Measurements from ENCODE around the gene MRPL49.

The MRPL49 gene

DNA sequence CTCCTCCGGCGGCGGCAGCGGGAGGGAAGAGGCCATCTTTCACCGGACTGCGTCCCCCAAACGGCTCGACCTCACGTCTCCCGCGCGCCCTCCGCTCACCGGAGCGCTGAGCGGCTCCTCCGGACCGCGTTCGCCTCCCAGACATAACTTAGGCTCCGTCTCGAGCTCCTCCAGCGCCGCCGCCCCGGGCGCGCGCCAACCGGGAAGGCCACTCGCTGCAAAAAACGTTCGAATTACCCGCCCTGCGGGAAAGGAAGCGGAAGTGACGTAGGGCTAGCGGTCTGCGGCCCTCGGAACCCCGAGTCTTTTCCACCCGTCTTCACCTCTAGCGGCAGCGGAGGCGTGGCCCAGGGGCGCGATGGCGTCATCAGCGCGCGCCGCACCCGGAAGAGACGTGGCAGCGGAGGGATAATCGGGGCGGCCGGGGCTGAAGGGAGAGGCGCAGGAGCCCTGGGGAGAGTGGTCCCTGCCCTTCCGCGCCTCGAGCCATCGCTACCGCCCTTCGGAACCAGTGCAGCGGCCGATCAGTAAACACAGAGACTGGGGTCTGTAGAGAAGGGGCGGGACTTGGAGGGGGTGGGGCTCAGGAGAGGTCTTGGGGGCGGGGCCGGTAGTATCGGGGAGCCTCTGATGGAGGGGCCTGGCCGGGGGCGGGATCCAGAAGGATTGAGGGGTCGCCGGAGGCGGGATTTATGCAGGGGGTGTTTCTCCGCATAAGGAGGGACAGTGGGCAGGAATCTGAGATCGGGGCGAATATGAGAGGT, 38.1 kb upstream of the MRPL49 start, which contains the start of the genes CDCA5 and ZFPL1:
Gene CDCA5, minus strand, starts transcription at position 207 of the 764 bp plus-strand sequence. Its CDS starts 62 bp downstream, at position 145.
Gene ZFPL1, plus strand, starts transcription at position 389 of the 764 bp plus-strand sequence. CDS start 477 bp downstream, outside the sequence.
- TF ChIP-seq, protein P1, sequence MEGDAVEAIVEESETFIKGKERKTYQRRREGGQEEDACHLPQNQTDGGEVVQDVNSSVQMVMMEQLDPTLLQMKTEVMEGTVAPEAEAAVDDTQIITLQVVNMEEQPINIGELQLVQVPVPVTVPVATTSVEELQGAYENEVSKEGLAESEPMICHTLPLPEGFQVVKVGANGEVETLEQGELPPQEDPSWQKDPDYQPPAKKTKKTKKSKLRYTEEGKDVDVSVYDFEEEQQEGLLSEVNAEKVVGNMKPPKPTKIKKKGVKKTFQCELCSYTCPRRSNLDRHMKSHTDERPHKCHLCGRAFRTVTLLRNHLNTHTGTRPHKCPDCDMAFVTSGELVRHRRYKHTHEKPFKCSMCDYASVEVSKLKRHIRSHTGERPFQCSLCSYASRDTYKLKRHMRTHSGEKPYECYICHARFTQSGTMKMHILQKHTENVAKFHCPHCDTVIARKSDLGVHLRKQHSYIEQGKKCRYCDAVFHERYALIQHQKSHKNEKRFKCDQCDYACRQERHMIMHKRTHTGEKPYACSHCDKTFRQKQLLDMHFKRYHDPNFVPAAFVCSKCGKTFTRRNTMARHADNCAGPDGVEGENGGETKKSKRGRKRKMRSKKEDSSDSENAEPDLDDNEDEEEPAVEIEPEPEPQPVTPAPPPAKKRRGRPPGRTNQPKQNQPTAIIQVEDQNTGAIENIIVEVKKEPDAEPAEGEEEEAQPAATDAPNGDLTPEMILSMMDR (IDR thresholded peaks at IDR 0.05; ENCODE audit: low read depth, low read length), result no peak
- peak within 1 kb of the TSS; percentile 81 for H3K4me3 ChIP-seq (ENCODE audit: low read depth, low read length)
- DNase-seq (ENCODE audit: low read depth, low spot score), result peak; percentile 96
- in situ Hi-C loops (cut with HindIII; ENCODE audit: low sequenced_read_pairs), result no loop called here

GRCh38 chr11:65084598-65085375, 37.3 kb upstream of the MRPL49 start:
- no peak for DNase-seq (ENCODE audit: low read depth, low spot score)
- in situ Hi-C loops (cut with HindIII; ENCODE audit: low sequenced_read_pairs), result no loop called here
- TF ChIP-seq, protein P1 (IDR thresholded peaks at IDR 0.05; ENCODE audit: low read depth, low read length), result no peak
- H3K4me3 ChIP-seq (ENCODE audit: low read depth, low read length), result peak overlapping the region; percentile 81

DNA sequence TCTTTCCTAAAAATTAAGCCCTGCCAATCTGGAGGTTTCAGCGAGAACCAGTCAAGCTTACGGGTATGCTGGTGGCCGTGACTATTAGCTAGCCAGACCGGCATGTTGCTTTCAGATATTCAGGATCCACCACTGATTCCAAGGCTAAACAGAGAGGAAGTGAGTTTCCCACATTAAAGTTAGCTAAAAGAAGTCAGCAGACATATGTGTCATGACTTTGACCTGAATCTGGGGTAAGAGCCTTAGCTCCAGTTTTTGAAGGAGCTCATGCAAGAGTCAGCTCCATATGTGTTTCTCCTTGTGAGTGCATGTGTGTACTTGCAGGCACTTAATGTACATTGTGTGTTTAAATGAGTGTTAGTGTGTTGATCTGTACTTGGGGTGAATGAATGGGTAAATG, 36.7 kb upstream of the MRPL49 start:
- no peak overlapping the region for H3K4me3 ChIP-seq (ENCODE audit: low read depth, low read length)
- DNase-seq (ENCODE audit: low read depth, low spot score), result no peak
- TF ChIP-seq, protein P1 (IDR thresholded peaks at IDR 0.05; ENCODE audit: low read depth, low read length), result no peak
- in situ Hi-C loops (cut with HindIII; ENCODE audit: low sequenced_read_pairs), result no loop called here

- no peak overlapping the region for H3K4me3 ChIP-seq (ENCODE audit: low read depth, low read length)
- in situ Hi-C loops (cut with HindIII; ENCODE audit: low sequenced_read_pairs), result no loop called here
- TF ChIP-seq, protein P1 (IDR thresholded peaks at IDR 0.05; ENCODE audit: low read depth, low read length), result no peak
- DNase-seq (ENCODE audit: low read depth, low spot score), result no peak
These were observed 35.3 kb upstream of the MRPL49 start for GRCh38 chr11:65086809-65087208.

DNA sequence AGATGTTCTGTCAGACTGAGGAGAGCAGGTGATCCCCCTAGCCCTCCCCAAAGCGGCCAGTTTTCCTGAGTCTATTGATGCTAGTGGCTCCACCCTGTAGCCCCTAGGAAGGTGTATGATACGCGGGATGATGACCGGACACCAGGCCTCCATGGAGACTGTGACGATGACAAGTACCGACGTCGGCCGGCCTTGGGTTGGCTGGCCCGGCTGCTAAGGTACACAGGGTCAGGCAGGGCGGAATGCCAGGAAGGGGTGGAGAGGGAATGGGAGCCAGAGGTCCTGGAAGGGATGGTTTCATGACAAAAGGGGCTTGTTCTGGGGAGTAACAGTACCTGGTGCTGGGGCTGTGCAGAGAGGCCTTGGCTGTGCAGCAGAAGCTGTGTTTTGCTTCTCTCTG, 34.9 kb upstream of the MRPL49 start:
- no peak for DNase-seq (ENCODE audit: low read depth, low spot score)
- TF ChIP-seq, protein P1 (IDR thresholded peaks at IDR 0.05; ENCODE audit: low read depth, low read length), result no peak
- in situ Hi-C loops (cut with HindIII; ENCODE audit: low sequenced_read_pairs), result no loop called here
- no peak overlapping the region for H3K4me3 ChIP-seq (ENCODE audit: low read depth, low read length)

- in situ Hi-C loops (cut with HindIII; ENCODE audit: low sequenced_read_pairs), result no loop called here
- no peak overlapping the region for H3K4me3 ChIP-seq (ENCODE audit: low read depth, low read length)
- TF ChIP-seq, protein P1 (IDR thresholded peaks at IDR 0.05; ENCODE audit: low read depth, low read length), result no peak
- no peak for DNase-seq (ENCODE audit: low read depth, low spot score)
These were observed 34.3 kb upstream of the MRPL49 start for GRCh38 chr11:65087827-65088226.
